GM23248 (cell line): ENCODE measurements around the gene HOXA4. TPM values are rescaled to one million over a fixed set of nuclear protein-coding genes. Genes with fewer than 3 reads are reported as not detected.

ENCODE experiments used
- DNase-seq: peaks from one replicate; pipeline ENCODE4 v3.0.0-alpha.2; 2015
- H2AFZ ChIP-seq: fragments of 200-600 bp; sonication (generic); 2 replicates; pipeline ENCODE4 v1.6.1; 2016; ENCODE audit warnings: antibody characterized with exemption
- H3F3A ChIP-seq: fragments of 200-600 bp; sonication (generic); 2 replicates; pipeline ENCODE4 v1.6.1; 2016; ENCODE audit warnings: mild to moderate bottlenecking, antibody characterized with exemption, mixed run types; ENCODE audit not compliant: insufficient read depth
- H3K27ac ChIP-seq: fragments of 200-600 bp; sonication (generic); 2 replicates; pipeline ENCODE4 v1.5.1; 2016; ENCODE audit warnings: mild to moderate bottlenecking
- H3K27me3 ChIP-seq: fragments of 200-600 bp; sonication (generic); replicated peaks from 2 replicates; pipeline ENCODE4 v1.6.1; 2016; ENCODE audit warnings: mild to moderate bottlenecking; ENCODE audit not compliant: insufficient read depth
- H3K36me3 ChIP-seq: fragments of 200-600 bp; sonication (generic); 2 replicates; pipeline ENCODE4 v1.6.1; 2016; ENCODE audit warnings: low read depth, mild to moderate bottlenecking
- H3K4me1 ChIP-seq: fragments of 200-600 bp; sonication (generic); 2 replicates; pipeline ENCODE4 v1.6.1; 2016; ENCODE audit warnings: mild to moderate bottlenecking; ENCODE audit not compliant: insufficient read depth
- H3K4me2 ChIP-seq: fragments of 200-600 bp; sonication (generic); one replicate; pipeline ENCODE4 v1.6.1; 2016; ENCODE audit warnings: mild to moderate bottlenecking; ENCODE audit not compliant: unreplicated experiment
- H3K4me3 ChIP-seq: fragments of 200-600 bp; sonication (generic); 2 replicates; pipeline ENCODE4 v1.5.1; 2016; ENCODE audit warnings: mild to moderate bottlenecking
- H3K79me2 ChIP-seq: fragments of 200-600 bp; sonication (generic); 2 replicates; pipeline ENCODE4 v1.6.1; 2016; ENCODE audit warnings: mild to moderate bottlenecking; ENCODE audit not compliant: insufficient read depth
- H3K9ac ChIP-seq: fragments of 200-600 bp; sonication (generic); 2 replicates; pipeline ENCODE4 v1.6.1; 2016; ENCODE audit warnings: mild to moderate bottlenecking
- H3K9me2 ChIP-seq: fragments of 200-600 bp; sonication (generic); 2 replicates; pipeline ENCODE4 v1.6.1; 2016; ENCODE audit warnings: mixed run types, mild to moderate bottlenecking, moderate library complexity; ENCODE audit not compliant: insufficient read depth
- H3K9me3 ChIP-seq: fragments of 200-600 bp; sonication (generic); one replicate; pipeline ENCODE4 v1.6.1; 2017; ENCODE audit warnings: low read depth
- H4K20me1 ChIP-seq: fragments of 200-600 bp; sonication (generic); 2 replicates; pipeline ENCODE4 v1.6.0; 2016; ENCODE audit not compliant: insufficient read depth
- EZH2 ChIP-seq: fragments of 200-600 bp; sonication (generic); IDR thresholded peaks from 2 replicates; pipeline ENCODE4 v1.6.1; 2018; ENCODE audit warnings: antibody characterized with exemption, mild to moderate bottlenecking; ENCODE audit not compliant: insufficient read depth, poor library complexity, severe bottlenecking
- EZH2phosphoT487 ChIP-seq: fragments of 200-600 bp; sonication (generic); IDR thresholded peaks from 2 replicates; pipeline ENCODE4 v1.6.1; 2018; ENCODE audit warnings: antibody characterized with exemption, moderate library complexity, mild to moderate bottlenecking, low read depth; ENCODE audit not compliant: insufficient read depth
- WGBS, 2 experiments: methylation state at CpG; one replicate each; pipeline ENCODE4 v1.1.6; 2015 to 2017; ENCODE audit warnings: low lambda C conversion rate in 2 of 2, low coverage in 1 of 2; ENCODE audit errors: missing lambda C conversion rate in 2 of 2; 5-methylcytosine and 5-hydroxymethylcytosine counted together
- in situ Hi-C: fragments of 300-500 bp; cut with MboI; formaldehyde crosslinking; loops from 2 replicates; pipeline ENCODE4 v1.15.0; 2020
- polyA plus RNA-seq: library from polyadenylated mRNA; unstranded; fragments of >200 nt; fragmentation: Nextera tagmentation; extraction: Ambion mirVana; gene quantifications from 2 replicates; pipeline ENCODE4 v1.2.1, GENCODE V29; 2016
- total RNA-seq: library from RNA; depleted of rRNA; stranded (reverse); fragments of >200 nt; shearing (Covaris generic); gene quantifications from 2 replicates; pipeline ENCODE4 v1.2.3, GENCODE V29; 2014

The HOXA4 gene
- total and polyA plus RNA-seq, 2 experiments from 2014 or later = 1.8 to 3.1 TPM

- H3K4me3 ChIP-seq = no peak overlapping the region
- H3K79me2 ChIP-seq = peaks cover 63% of the 10 kb centered on the region
Observed at GRCh38 chr7:27139334-27140125, 9.0 kb upstream of the HOXA4 start.

GRCh38 chr7:27138985-27139333, 8.4 kb upstream of the HOXA4 start:
- no peaks in the 10 kb centered on the region for H3K9me2 ChIP-seq
- H3K9ac ChIP-seq = no peak overlapping the region
- H3K36me3 ChIP-seq = peaks cover 22% of the 10 kb centered on the region
- no peaks in the 10 kb centered on the region for H4K20me1 ChIP-seq
- H3K4me2 ChIP-seq = no peak overlapping the region
- no peak overlapping the region for H3K4me3 ChIP-seq
- H3K9me3 ChIP-seq = no peaks in the 10 kb centered on the region
- peaks cover 18% of the 10 kb centered on the region for H3F3A ChIP-seq
- peaks cover 58% of the 10 kb centered on the region for H3K79me2 ChIP-seq
- no peak overlapping the region for H3K27ac ChIP-seq
- in situ Hi-C loops = no loop called here
- DNase-seq = no peak
- no peak for TF ChIP-seq EZH2
- no peak for TF ChIP-seq EZH2phosphoT487
- H2AFZ ChIP-seq = no peak overlapping the region
- 94 to 95% methylated on average over 11 of the region's 11 CpGs for WGBS, 2 experiments
- no peaks in the 10 kb centered on the region for H3K27me3 ChIP-seq
- H3K4me1 ChIP-seq = peaks cover 10% of the 10 kb centered on the region

More at GRCh38 chr7:27139334-27140125, 9.0 kb upstream of the HOXA4 start:
- Histone ChIP-seq H4K20me1 (no peaks in the 10 kb centered on the region), H3K4me1 (peaks cover 6% of the 10 kb centered on the region), H2AFZ (no peak overlapping the region), H3K27ac (no peak overlapping the region), H3K36me3 (peaks cover 27% of the 10 kb centered on the region), H3K4me2 (no peak overlapping the region), H3K9me3 (no peaks in the 10 kb centered on the region), H3K27me3 (no peaks in the 10 kb centered on the region), H3F3A (peaks cover 14% of the 10 kb centered on the region), H3K9me2 (no peaks in the 10 kb centered on the region), H3K9ac (no peak overlapping the region)
- TF ChIP-seq EZH2phosphoT487 = no peak
- TF ChIP-seq EZH2 = no peak
- in situ Hi-C loops = no loop called here
- WGBS, 2 experiments = 92 to 94% methylated on average over 48 to 50 of the region's 53 CpGs
- no peak for DNase-seq

DNA sequence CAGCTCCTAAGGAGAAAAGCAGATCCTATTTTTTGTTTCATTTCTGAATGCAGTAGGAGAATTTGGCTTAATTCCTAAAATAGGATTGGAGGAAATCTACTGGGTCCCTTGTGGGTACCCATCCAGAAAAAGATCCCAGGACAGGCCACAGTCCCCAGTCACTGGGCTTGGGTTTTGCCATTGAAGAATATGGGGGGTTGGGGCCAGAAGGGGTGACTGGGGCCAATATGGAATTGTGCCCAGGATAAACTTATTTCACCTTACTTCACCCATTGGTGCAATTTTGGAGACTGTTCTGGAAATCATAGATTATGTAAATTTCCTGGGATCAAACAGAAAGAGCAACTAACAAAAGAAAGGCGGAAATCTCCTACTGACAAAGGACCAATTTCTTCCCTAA, 7.9 kb upstream of the HOXA4 start:
- WGBS, 2 experiments = 95 to 97% methylated on average over 1 of the region's 1 CpG
- no peak for TF ChIP-seq EZH2
- TF ChIP-seq EZH2phosphoT487 = no peak
- H3K9me2 ChIP-seq = no peaks in the 10 kb centered on the region
- no peaks in the 10 kb centered on the region for H4K20me1 ChIP-seq
- DNase-seq = no peak
- H3K79me2 ChIP-seq = peaks cover 58% of the 10 kb centered on the region
- H3K4me1 ChIP-seq = peaks cover 14% of the 10 kb centered on the region
- no peak overlapping the region for H3K9ac ChIP-seq
- peaks cover 23% of the 10 kb centered on the region for H3F3A ChIP-seq
- H3K27ac ChIP-seq = no peak overlapping the region
- in situ Hi-C loops = no loop called here
- no peaks in the 10 kb centered on the region for H3K9me3 ChIP-seq
- no peak overlapping the region for H2AFZ ChIP-seq
- H3K36me3 ChIP-seq = peaks cover 21% of the 10 kb centered on the region
- no peak overlapping the region for H3K4me2 ChIP-seq
- H3K4me3 ChIP-seq = no peak overlapping the region
- no peaks in the 10 kb centered on the region for H3K27me3 ChIP-seq

GRCh38 chr7:27137640-27138315, 7.2 kb upstream of the HOXA4 start:
- Histone ChIP-seq H3F3A (peaks cover 30% of the 10 kb centered on the region), H2AFZ (no peak overlapping the region), H3K27ac (no peak overlapping the region), H3K4me1 (peaks cover 14% of the 10 kb centered on the region), H3K9ac (no peak overlapping the region), H3K9me2 (no peaks in the 10 kb centered on the region), H3K36me3 (peaks cover 21% of the 10 kb centered on the region), H3K27me3 (no peaks in the 10 kb centered on the region), H3K4me2 (no peak overlapping the region), H4K20me1 (no peaks in the 10 kb centered on the region), H3K9me3 (no peaks in the 10 kb centered on the region), H3K79me2 (peaks cover 62% of the 10 kb centered on the region), H3K4me3 (no peak overlapping the region)
- TF ChIP-seq EZH2 = no peak
- no peak for TF ChIP-seq EZH2phosphoT487
- no peak for DNase-seq
- WGBS, 2 experiments = 83% methylated on average over 2 of the region's 2 CpGs
- in situ Hi-C loops = no loop called here
